Esophagus squamous epithelium (tissue), 5 donors: Measurements from ENCODE around the gene NRXN3. TPM values are rescaled to one million over a fixed set of nuclear protein-coding genes. Genes with fewer than 3 reads are reported as not detected.

Source experiments
- DNase-seq: peaks from one replicate; lab custom pipeline; 2025; lab: John Stamatoyannopoulos, UW
- H3K27ac ChIP-seq, 4 donors: fragments of 200-600 bp; sonication (generic); one replicate each; pipeline ENCODE4 v1.5.1; 2016 to 2019; ENCODE audit warnings: mild to moderate bottlenecking in 1 of 4
- H3K27me3 ChIP-seq, 4 donors: fragments of 200-600 bp; sonication (generic); 1 replicate in 3 of 4; 2 replicates in 1 of 4; pipeline versions ENCODE4 v1.5.1 to v1.6.0; 2017 to 2021; ENCODE audit warnings: antibody characterized with exemption in 1 of 4
- H3K36me3 ChIP-seq, 3 donors: fragments of 200-600 bp; sonication (generic); one replicate each; pipeline ENCODE4 v1.5.1; 2016 to 2019
- H3K4me1 ChIP-seq, 3 donors: fragments of 200-600 bp; sonication (generic); one replicate each; pipeline ENCODE4 v1.5.1; 2017 to 2019
- H3K4me3 ChIP-seq, 4 donors: fragments of 200-600 bp; sonication (generic); 1 replicate in 3 of 4; 2 replicates in 1 of 4; pipeline ENCODE4 v1.5.1; 2016 to 2019; ENCODE audit warnings: mild to moderate bottlenecking in 2 of 4, moderate library complexity in 1 of 4
- H3K9me3 ChIP-seq, 3 donors: fragments of 200-600 bp; sonication (generic); one replicate each; pipeline ENCODE4 v1.5.1; 2016 to 2019
- POLR2A ChIP-seq, 4 donors: fragments of 450-650 bp; IDR thresholded peaks; one replicate each; pipeline ENCODE4 v1.6.1; 2017; ENCODE audit warnings: antibody characterized with exemption in 4 of 4, mild to moderate bottlenecking in 4 of 4, moderate library complexity in 3 of 4
- WGBS, 2 donors: methylation state at CpG; one replicate each; pipeline ENCODE4 v1.1.5; 2018; 5-methylcytosine and 5-hydroxymethylcytosine counted together
- intact Hi-C: fragments of 100-400 bp; cut with DNase I; formaldehyde crosslinking; loops from one replicate; pipeline ENCODE4 v1.15.0; 2022
- total RNA-seq, 4 donors: library from RNA; depleted of rRNA; stranded (reverse); fragments of >200 nt; gene quantifications; one replicate each; pipeline ENCODE4 v1.1.0, GENCODE V29; 2016
- TF ChIP-seq, protein P1 (sequence below), 6 experiments: fragments of 450-650 bp in 4 of 6; fragments of 200-600 bp in 2 of 6; sonication (generic) in 2 of 6; IDR thresholded peaks; one replicate each; pipeline ENCODE4 v1.5.1; 2016 to 2019; ENCODE audit warnings: antibody characterized with exemption in 6 of 6, mild to moderate bottlenecking in 4 of 6, moderate library complexity in 4 of 6
- donor health status: DM: yes; HTN: yes; CAD: no.

The NRXN3 gene
- total RNA-seq, 4 donors from 2014 or later, result 0.30 to 15.8 (median 1.5) TPM

DNA sequence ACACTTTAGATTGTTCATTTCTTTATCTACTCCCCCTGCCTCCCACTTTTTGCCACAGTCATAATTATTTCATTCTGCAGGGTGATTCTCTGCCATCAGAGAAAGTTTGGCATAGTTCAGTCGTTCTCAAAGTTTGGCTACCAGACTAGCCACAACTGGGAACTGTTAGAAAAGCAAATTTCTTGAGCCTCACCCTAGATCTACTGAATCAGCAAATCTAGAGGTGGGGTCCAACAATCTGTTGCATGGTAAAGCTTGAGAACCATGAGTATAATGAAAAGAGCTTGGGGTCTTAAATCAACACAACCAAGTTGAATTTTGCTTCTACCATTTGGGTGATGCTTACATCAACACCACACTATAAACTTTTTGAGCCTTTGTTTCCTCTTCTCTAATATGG, 172.7 kb downstream of the NRXN3 start:
- no peaks in the 10 kb centered on the region for H3K27me3 ChIP-seq
- no peak overlapping the region for H3K4me3 ChIP-seq
- no peaks in the 10 kb centered on the region for H3K4me1 ChIP-seq
- no peak overlapping the region for H3K27ac ChIP-seq
- no peak for TF ChIP-seq POLR2A (IDR thresholded peaks at IDR 0.05)
- TF ChIP-seq, protein P1, sequence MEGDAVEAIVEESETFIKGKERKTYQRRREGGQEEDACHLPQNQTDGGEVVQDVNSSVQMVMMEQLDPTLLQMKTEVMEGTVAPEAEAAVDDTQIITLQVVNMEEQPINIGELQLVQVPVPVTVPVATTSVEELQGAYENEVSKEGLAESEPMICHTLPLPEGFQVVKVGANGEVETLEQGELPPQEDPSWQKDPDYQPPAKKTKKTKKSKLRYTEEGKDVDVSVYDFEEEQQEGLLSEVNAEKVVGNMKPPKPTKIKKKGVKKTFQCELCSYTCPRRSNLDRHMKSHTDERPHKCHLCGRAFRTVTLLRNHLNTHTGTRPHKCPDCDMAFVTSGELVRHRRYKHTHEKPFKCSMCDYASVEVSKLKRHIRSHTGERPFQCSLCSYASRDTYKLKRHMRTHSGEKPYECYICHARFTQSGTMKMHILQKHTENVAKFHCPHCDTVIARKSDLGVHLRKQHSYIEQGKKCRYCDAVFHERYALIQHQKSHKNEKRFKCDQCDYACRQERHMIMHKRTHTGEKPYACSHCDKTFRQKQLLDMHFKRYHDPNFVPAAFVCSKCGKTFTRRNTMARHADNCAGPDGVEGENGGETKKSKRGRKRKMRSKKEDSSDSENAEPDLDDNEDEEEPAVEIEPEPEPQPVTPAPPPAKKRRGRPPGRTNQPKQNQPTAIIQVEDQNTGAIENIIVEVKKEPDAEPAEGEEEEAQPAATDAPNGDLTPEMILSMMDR (IDR thresholded peaks at IDR 0.05), result no peak
- no peaks in the 10 kb centered on the region for H3K36me3 ChIP-seq
- intact Hi-C loops, result no loop called here
- 19 to 50% methylated on average over 1 of the region's 1 CpG for WGBS, 2 donors
- no peak for DNase-seq
- no peaks in the 10 kb centered on the region for H3K9me3 ChIP-seq

DNA sequence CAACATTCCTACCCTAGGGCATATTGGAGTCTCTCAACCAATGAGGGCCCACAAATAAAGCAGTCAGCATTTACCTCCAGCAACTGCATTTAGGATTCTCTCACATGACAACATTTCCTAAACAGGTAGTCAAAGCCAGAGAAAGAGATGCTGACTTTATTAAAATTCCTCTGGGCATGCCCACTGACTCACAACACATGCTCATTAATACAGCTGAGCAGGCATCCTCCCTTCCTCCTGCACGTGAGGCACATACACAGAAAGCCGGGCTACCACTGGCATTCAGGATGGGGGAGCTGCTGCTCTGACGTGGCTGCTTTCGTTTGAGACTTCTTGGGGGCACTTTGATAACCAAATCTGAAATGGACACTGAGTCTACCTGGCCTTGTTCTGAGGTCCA, 174.1 kb downstream of the NRXN3 start:
- 56 to 62% methylated on average over 4 of the region's 4 CpGs for WGBS, 2 donors
- H3K27ac ChIP-seq, result no peak overlapping the region
- no peak for DNase-seq
- intact Hi-C loops, result no loop called here
- H3K27me3 ChIP-seq, result no peaks in the 10 kb centered on the region
- H3K36me3 ChIP-seq, result no peaks in the 10 kb centered on the region
- TF ChIP-seq, protein P1 (IDR thresholded peaks at IDR 0.05), result no peak
- no peak for TF ChIP-seq POLR2A (IDR thresholded peaks at IDR 0.05)
- no peak overlapping the region for H3K4me3 ChIP-seq
- H3K9me3 ChIP-seq, result no peaks in the 10 kb centered on the region
- H3K4me1 ChIP-seq, result no peaks in the 10 kb centered on the region

DNA sequence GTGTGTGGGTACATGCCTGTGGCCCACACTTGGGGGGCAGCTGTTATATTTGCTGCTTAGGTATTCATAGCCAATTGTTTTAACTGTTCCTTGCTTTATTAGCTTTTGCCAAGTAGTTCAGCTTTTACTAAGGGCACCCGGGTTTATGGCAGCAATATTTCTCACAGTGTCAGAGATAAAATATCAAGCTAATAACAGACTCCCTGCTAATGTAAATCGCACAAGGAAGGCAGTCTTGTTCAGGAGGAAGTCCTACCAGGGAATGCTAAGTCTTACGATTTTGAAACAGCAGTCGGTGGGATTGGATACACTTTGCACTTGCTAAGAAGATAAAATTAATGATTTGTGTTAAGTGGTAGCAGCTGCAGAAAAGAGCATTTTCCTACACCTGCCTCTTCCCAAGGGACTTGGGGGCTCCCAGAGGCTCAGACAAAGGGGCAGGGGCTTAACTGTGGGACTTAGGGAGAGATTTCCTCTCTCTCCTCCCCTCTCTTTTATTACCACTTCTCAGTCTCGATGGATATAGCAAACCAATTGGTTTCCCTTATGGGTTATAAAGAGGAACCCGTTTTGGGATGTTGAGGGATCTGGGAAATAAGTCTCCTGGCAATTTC, 175.1 kb downstream of the NRXN3 start:
- H3K4me3 ChIP-seq, result no peak overlapping the region
- no peak for DNase-seq
- H3K9me3 ChIP-seq, result no peaks in the 10 kb centered on the region
- no peak overlapping the region for H3K27ac ChIP-seq
- H3K4me1 ChIP-seq, result no peaks in the 10 kb centered on the region
- no peaks in the 10 kb centered on the region for H3K36me3 ChIP-seq
- 65 to 73% methylated on average over 6 of the region's 6 CpGs for WGBS, 2 donors
- no peak for TF ChIP-seq POLR2A (IDR thresholded peaks at IDR 0.05)
- TF ChIP-seq, protein P1 (IDR thresholded peaks at IDR 0.05), result no peak
- H3K27me3 ChIP-seq, result no peaks in the 10 kb centered on the region
- intact Hi-C loops, result no loop called here

DNA sequence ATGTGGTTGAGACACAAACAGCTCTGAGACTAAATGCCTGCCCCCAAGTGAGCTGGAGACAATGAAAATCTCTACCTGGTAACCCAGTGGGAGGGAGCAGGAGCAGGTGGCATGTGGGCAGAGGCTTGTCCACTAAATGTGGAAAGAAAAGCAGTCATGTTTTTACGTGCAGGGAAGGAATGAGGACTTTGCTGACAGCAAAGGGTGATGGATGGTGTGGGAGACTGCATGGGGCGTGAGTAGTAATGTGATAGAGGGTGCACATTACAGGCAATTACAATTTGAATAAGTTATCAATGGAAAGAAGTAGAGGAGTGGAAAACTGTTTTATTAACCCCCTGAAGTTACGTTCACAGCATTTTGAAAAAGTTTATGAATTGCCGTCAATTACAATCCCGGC, 176.6 kb downstream of the NRXN3 start:
- DNase-seq, result no peak
- no peak overlapping the region for H3K4me3 ChIP-seq
- no peak overlapping the region for H3K27ac ChIP-seq
- no peaks in the 10 kb centered on the region for H3K27me3 ChIP-seq
- H3K9me3 ChIP-seq, result no peaks in the 10 kb centered on the region
- no peaks in the 10 kb centered on the region for H3K36me3 ChIP-seq
- H3K4me1 ChIP-seq, result no peaks in the 10 kb centered on the region
- 74 to 79% methylated on average over 5 of the region's 5 CpGs for WGBS, 2 donors
- TF ChIP-seq, protein P1 (IDR thresholded peaks at IDR 0.05), result no peak
- TF ChIP-seq POLR2A (IDR thresholded peaks at IDR 0.05), result no peak
- intact Hi-C loops, result no loop called here

DNA sequence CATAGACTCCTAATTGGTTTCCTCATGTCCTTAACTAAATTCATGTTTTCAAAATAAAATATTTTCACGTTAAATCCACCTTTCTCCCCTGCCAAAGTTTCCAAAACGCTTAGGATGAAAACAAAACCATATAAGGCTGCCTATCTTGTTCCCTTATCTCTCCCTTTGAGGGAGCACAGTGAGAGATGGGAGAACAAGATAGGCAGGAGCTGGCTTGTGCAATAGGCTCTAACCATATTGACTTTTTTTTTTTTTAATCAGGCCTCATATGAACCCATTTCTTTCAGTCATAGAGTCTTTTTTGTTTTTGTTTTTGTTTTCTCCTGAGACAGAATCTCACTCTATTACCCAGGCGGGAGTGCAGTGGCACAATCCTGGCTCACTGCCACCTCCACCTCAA, 184.9 kb downstream of the NRXN3 start:
- 49 to 60% methylated on average over 3 of the region's 3 CpGs for WGBS, 2 donors
- no peaks in the 10 kb centered on the region for H3K36me3 ChIP-seq
- TF ChIP-seq, protein P1 (IDR thresholded peaks at IDR 0.05), result no peak
- no peak for TF ChIP-seq POLR2A (IDR thresholded peaks at IDR 0.05)
- H3K27ac ChIP-seq, result no peak overlapping the region
- H3K4me3 ChIP-seq, result no peak overlapping the region
- no peaks in the 10 kb centered on the region for H3K27me3 ChIP-seq
- no peaks in the 10 kb centered on the region for H3K4me1 ChIP-seq
- intact Hi-C loops, result no loop called here
- no peak for DNase-seq
- no peaks in the 10 kb centered on the region for H3K9me3 ChIP-seq
